OCI-LY7 (cell line): Measurements from ENCODE around the gene TKT. TPM values are rescaled to one million over a fixed set of nuclear protein-coding genes. Genes with fewer than 3 reads are reported as not detected.

Source experiments
- BruUV-seq: library from RNA; stranded (reverse); fragments of 400-500 nt; replicated peaks from 2 replicates; lab custom pipeline; 2021; lab: Mats Ljungman, UMichigan
- CTCF ChIA-PET: fragments of 300-600 bp; sonication (Branson Sonifier 250); formaldehyde crosslinking; loops from one replicate; lab custom pipeline; 2022; ENCODE audit warnings: antibody characterized with exemption; ENCODE audit not compliant: unreplicated experiment; lab: Charles Lee
- POLR2A ChIA-PET: fragments of 300-600 bp; sonication (Branson Sonifier 250); formaldehyde crosslinking; loops from one replicate; lab custom pipeline; 2022; ENCODE audit warnings: antibody characterized with exemption; lab: Charles Lee
- DNase-seq: peaks from one replicate; pipeline ENCODE4 v3.0.0-alpha.2; 2015; ENCODE audit warnings: low spot score
- H2AFZ ChIP-seq: fragments of 200-600 bp; sonication (generic), shearing (Covaris generic); 2 replicates; pipeline ENCODE4 v1.6.1; 2014; ENCODE audit warnings: mild to moderate bottlenecking, antibody characterized with exemption, low read length, moderate library complexity
- H3K27ac ChIP-seq: fragments of 200-600 bp; sonication (generic); 2 replicates; pipeline ENCODE4 v1.5.1; 2014; ENCODE audit warnings: mixed run types, low read depth, mild to moderate bottlenecking, moderate library complexity, low read length, inconsistent platforms; ENCODE audit not compliant: poor library complexity, severe bottlenecking
- H3K36me3 ChIP-seq: fragments of 200-600 bp; sonication (generic); 2 replicates; pipeline ENCODE4 v1.6.1; 2014; ENCODE audit warnings: mild to moderate bottlenecking, antibody characterized with exemption, low read length, moderate library complexity, mixed read lengths; ENCODE audit not compliant: insufficient read depth
- H3K4me1 ChIP-seq: fragments of 200-600 bp; sonication (generic); 2 replicates; pipeline ENCODE4 v1.5.1; 2014; ENCODE audit warnings: mild to moderate bottlenecking, low read length; ENCODE audit not compliant: insufficient read depth, poor library complexity, severe bottlenecking
- H3K4me2 ChIP-seq: fragments of 200-600 bp; sonication (generic); 2 replicates; pipeline ENCODE4 v1.6.1; 2014; ENCODE audit warnings: mild to moderate bottlenecking, low read length
- H3K4me3 ChIP-seq: fragments of 200-600 bp; sonication (generic); 2 replicates; pipeline ENCODE4 v1.5.1; 2014; ENCODE audit warnings: mild to moderate bottlenecking, low read depth, low read length; ENCODE audit not compliant: poor library complexity, severe bottlenecking
- H3K79me2 ChIP-seq: fragments of 200-600 bp; sonication (generic); 2 replicates; pipeline ENCODE4 v1.6.1; 2016; ENCODE audit warnings: low read depth, mild to moderate bottlenecking, low read length, moderate library complexity, mixed read lengths; ENCODE audit not compliant: insufficient read depth
- H3K9me2 ChIP-seq: fragments of 200-600 bp; sonication (generic); 2 replicates; pipeline ENCODE4 v1.6.1; 2016; ENCODE audit warnings: mild to moderate bottlenecking, low read length, mixed read lengths; ENCODE audit not compliant: insufficient read depth
- H3K9me3 ChIP-seq: fragments of 200-600 bp; sonication (generic); 2 replicates; pipeline ENCODE4 v1.6.1; 2014; ENCODE audit warnings: mild to moderate bottlenecking, mixed run types, low read length, mixed read lengths
- H4K20me1 ChIP-seq: fragments of 200-600 bp; sonication (generic); 2 replicates; pipeline ENCODE4 v1.6.1; 2014; ENCODE audit warnings: mild to moderate bottlenecking, antibody characterized with exemption, low read length, moderate library complexity, mixed read lengths; ENCODE audit not compliant: insufficient read depth
- CTCF ChIP-seq: fragments of 200-600 bp; sonication (generic); conservative IDR thresholded peaks from 2 replicates; pipeline ENCODE4 v1.5.1; 2014; ENCODE audit warnings: mild to moderate bottlenecking, antibody characterized with exemption, low read length, moderate library complexity, mixed read lengths
- EZH2phosphoT487 ChIP-seq: fragments of 200-600 bp; sonication (generic); IDR thresholded peaks from 2 replicates; pipeline ENCODE4 v1.6.1; 2018; ENCODE audit warnings: low read depth, borderline replicate concordance, mild to moderate bottlenecking, mixed run types, antibody characterized with exemption, low read length, moderate library complexity, mixed read lengths
- intact Hi-C: fragments of 100-400 bp; cut with micrococcal nuclease; formaldehyde crosslinking; loops from one replicate; pipeline ENCODE4 v1.10.0; 2022; ENCODE audit not compliant: unreplicated experiment
- total RNA-seq, 2 experiments: library from RNA; depleted of rRNA in 1 of 2; stranded (reverse); fragments of >200 nt in 1 of 2; shearing (Covaris generic) in 1 of 2; gene quantifications; 2 replicates each; pipeline ENCODE4 v1.2.3, GENCODE V29; 2014 to 2022

TKT gene
- total RNA-seq, 2 experiments from 2014 or later, result 325 to 386 TPM

- Histone ChIP-seq H3K9me2 (no peaks in the 10 kb centered on the region), H3K4me1 (no peaks in the 10 kb centered on the region), H3K27ac (no peak overlapping the region), H3K4me2 (no peak overlapping the region), H3K36me3 (peaks cover 100% of the 10 kb centered on the region), H4K20me1 (no peaks in the 10 kb centered on the region), H2AFZ (no peak overlapping the region), H3K4me3 (no peak overlapping the region), H3K79me2 (no peaks in the 10 kb centered on the region), H3K9me3 (no peaks in the 10 kb centered on the region)
- no peak for DNase-seq
- ChIA-PET CTCF (interaction anchor here (0.6 kb wide), 1 partner anchor 29 kb away, joined by 3 read pairs; the partner anchor contains the start of gene TKT), POLR2A (no interaction called here)
- intact Hi-C loops, result no loop called here
- TF ChIP-seq CTCF, result no peak
- no peak for TF ChIP-seq EZH2phosphoT487
- BruUV-seq, result no TSS peak
Measured at GRCh38 chr3:53226142-53226840, 29.5 kb downstream of the TKT start.

- BruUV-seq, result no TSS peak
- H4K20me1 ChIP-seq, result no peaks in the 10 kb centered on the region
- no peaks in the 10 kb centered on the region for H3K9me2 ChIP-seq
- DNase-seq, result no peak
- H2AFZ ChIP-seq, result no peak overlapping the region
- H3K36me3 ChIP-seq, result peaks cover 98% of the 10 kb centered on the region
- no peaks in the 10 kb centered on the region for H3K9me3 ChIP-seq
- ChIA-PET CTCF (interaction anchor here (0.6 kb wide), 1 partner anchor 30 kb away, joined by 3 read pairs; the partner anchor contains the start of gene TKT), POLR2A (no interaction called here)
- no peaks in the 10 kb centered on the region for H3K4me1 ChIP-seq
- no peak overlapping the region for H3K27ac ChIP-seq
- TF ChIP-seq EZH2phosphoT487, result no peak
- TF ChIP-seq CTCF, result no peak
- no peaks in the 10 kb centered on the region for H3K79me2 ChIP-seq
- no peak overlapping the region for H3K4me3 ChIP-seq
- H3K4me2 ChIP-seq, result no peak overlapping the region
- intact Hi-C loops, result no loop called here
Measured at GRCh38 chr3:53225651-53226050, 30.2 kb downstream of the TKT start.

- BruUV-seq, result no TSS peak
- Histone ChIP-seq H2AFZ (no peak overlapping the region), H3K4me2 (no peak overlapping the region), H3K4me1 (no peaks in the 10 kb centered on the region), H3K79me2 (no peaks in the 10 kb centered on the region), H3K36me3 (peaks cover 98% of the 10 kb centered on the region), H4K20me1 (no peaks in the 10 kb centered on the region), H3K4me3 (no peak overlapping the region), H3K9me3 (no peaks in the 10 kb centered on the region), H3K27ac (no peak overlapping the region), H3K9me2 (no peaks in the 10 kb centered on the region)
- intact Hi-C loops, result no loop called here
- ChIA-PET CTCF (no interaction called here), POLR2A (no interaction called here)
- no peak for TF ChIP-seq CTCF
- no peak for TF ChIP-seq EZH2phosphoT487
- no peak for DNase-seq
Measured at GRCh38 chr3:53225181-53225580, 30.6 kb downstream of the TKT start.
